Activated CD4-positive, alpha-beta T cell treated with anti-CD3 and anti-CD28 coated beads, Interleukin-2, amount 10 ng/mL, durations not matched to agents 7 days and 5 days (primary cell): ENCODE results near the gene GPR31. TPM values are rescaled to one million over a fixed set of nuclear protein-coding genes. Genes with fewer than 3 reads are reported as not detected.

Source experiments
- CTCF ChIA-PET: fragments of 350-600 bp; sonication (Branson Sonifier 250); formaldehyde crosslinking; loops from one replicate; lab custom pipeline; 2021; ENCODE audit warnings: antibody characterized with exemption; lab: Charles Lee
- POLR2A ChIA-PET: fragments of 350-600 bp; sonication (Branson Sonifier 250); formaldehyde crosslinking; loops from one replicate; lab custom pipeline; 2021; ENCODE audit warnings: antibody characterized with exemption; lab: Charles Lee
- DNase-seq: peaks from one replicate; pipeline ENCODE4 v3.0.0-alpha.2; 2020
- H3K27ac Mint-ChIP-seq: one replicate; pipeline ENCODE4 v1.8.0; 2021; ENCODE audit warnings: mild to moderate bottlenecking, moderate library complexity, mixed read lengths
- H3K27me3 Mint-ChIP-seq: one replicate; pipeline ENCODE4 v1.8.0; 2021; ENCODE audit warnings: mixed read lengths
- H3K36me3 Mint-ChIP-seq: one replicate; pipeline ENCODE4 v1.8.0; 2021; ENCODE audit warnings: low read depth, mixed read lengths
- H3K4me1 Mint-ChIP-seq: one replicate; pipeline ENCODE4 v1.8.0; 2021; ENCODE audit warnings: mixed read lengths
- H3K4me3 Mint-ChIP-seq: one replicate; pipeline ENCODE4 v1.8.0; 2021; ENCODE audit warnings: mild to moderate bottlenecking, moderate library complexity, mixed read lengths
- H3K9me3 Mint-ChIP-seq: one replicate; pipeline ENCODE4 v1.8.0; 2021; ENCODE audit warnings: mixed read lengths
- total RNA-seq, 2 experiments: library from RNA; stranded (reverse); gene quantifications; one replicate each; pipeline ENCODE4 v1.2.3, GENCODE V29; 2021

Gene GPR31
- total RNA-seq, 2 experiments from 2014 or later: not detected

GRCh38 chr6:167119670-167120582, 37.9 kb downstream of the GPR31 start:
- H3K9me3 Mint-ChIP-seq: no peaks in the 10 kb centered on the region
- ChIA-PET POLR2A (interaction anchor here (1.0 kb wide), 1 partner anchor 32 kb away, joined by 4 read pairs; no protein-coding TSS in a partner anchor), CTCF (interaction anchor here (0.6 to 0.7 kb wide), 2 partner anchors 9 to 22 kb away, joined by 3 read pairs; no protein-coding TSS in a partner anchor)
- no peak overlapping the region for H3K4me3 Mint-ChIP-seq
- peaks cover 35% of the 10 kb centered on the region for H3K4me1 Mint-ChIP-seq
- no peaks in the 10 kb centered on the region for H3K27me3 Mint-ChIP-seq
- H3K27ac Mint-ChIP-seq: peak overlapping the region; percentile 64
- DNase-seq: peak; percentile 30
- no peaks in the 10 kb centered on the region for H3K36me3 Mint-ChIP-seq

- ChIA-PET POLR2A (no interaction called here), CTCF (no interaction called here)
- no peak for DNase-seq
- Mint-ChIP-seq H3K9me3 (no peaks in the 10 kb centered on the region), H3K27me3 (no peaks in the 10 kb centered on the region), H3K27ac (peak overlapping the region; percentile 64), H3K4me1 (peaks cover 35% of the 10 kb centered on the region), H3K4me3 (peak overlapping the region; percentile 31), H3K36me3 (no peaks in the 10 kb centered on the region)
Observed at GRCh38 chr6:167118839-167119238, 38.9 kb downstream of the GPR31 start.

GRCh38 chr6:167118006-167118405, 39.8 kb downstream of the GPR31 start:
- POLR2A ChIA-PET: no interaction called here
- Mint-ChIP-seq H3K27me3 (no peaks in the 10 kb centered on the region), H3K9me3 (no peaks in the 10 kb centered on the region), H3K36me3 (no peaks in the 10 kb centered on the region), H3K4me1 (peaks cover 32% of the 10 kb centered on the region), H3K27ac (no peak overlapping the region), H3K4me3 (no peak overlapping the region)
- DNase-seq: no peak
- CTCF ChIA-PET: no interaction called here

GRCh38 chr6:167116838-167117228, 40.9 kb downstream of the GPR31 start:
- Mint-ChIP-seq H3K27ac (no peak overlapping the region), H3K4me3 (no peak overlapping the region), H3K9me3 (no peaks in the 10 kb centered on the region), H3K36me3 (no peaks in the 10 kb centered on the region), H3K27me3 (no peaks in the 10 kb centered on the region), H3K4me1 (peaks cover 29% of the 10 kb centered on the region)
- POLR2A ChIA-PET: no interaction called here
- CTCF ChIA-PET: no interaction called here
- DNase-seq: no peak

- H3K4me3 Mint-ChIP-seq: no peak overlapping the region
- CTCF ChIA-PET: no interaction called here
- H3K36me3 Mint-ChIP-seq: no peaks in the 10 kb centered on the region
- peaks cover 23% of the 10 kb centered on the region for H3K4me1 Mint-ChIP-seq
- no peaks in the 10 kb centered on the region for H3K27me3 Mint-ChIP-seq
- H3K9me3 Mint-ChIP-seq: no peaks in the 10 kb centered on the region
- POLR2A ChIA-PET: no interaction called here
- no peak overlapping the region for H3K27ac Mint-ChIP-seq
- no peak for DNase-seq
Observed at GRCh38 chr6:167116109-167116837, 41.5 kb downstream of the GPR31 start.

GRCh38 chr6:167115054-167115453, 42.7 kb downstream of the GPR31 start:
- peaks cover 23% of the 10 kb centered on the region for H3K4me1 Mint-ChIP-seq
- H3K27ac Mint-ChIP-seq: no peak overlapping the region
- ChIA-PET CTCF (no interaction called here), POLR2A (no interaction called here)
- no peak overlapping the region for H3K4me3 Mint-ChIP-seq
- no peak for DNase-seq
- H3K27me3 Mint-ChIP-seq: peaks cover 4% of the 10 kb centered on the region
- no peaks in the 10 kb centered on the region for H3K9me3 Mint-ChIP-seq
- no peaks in the 10 kb centered on the region for H3K36me3 Mint-ChIP-seq

GRCh38 chr6:167113935-167114910, 43.6 kb downstream of the GPR31 start:
- H3K9me3 Mint-ChIP-seq: no peaks in the 10 kb centered on the region
- peak overlapping the region; percentile 10 for H3K4me3 Mint-ChIP-seq
- H3K27me3 Mint-ChIP-seq: peaks cover 4% of the 10 kb centered on the region
- H3K4me1 Mint-ChIP-seq: peaks cover 15% of the 10 kb centered on the region
- no peak for DNase-seq
- ChIA-PET POLR2A (no interaction called here), CTCF (interaction anchor here (0.5 to 0.8 kb wide), 2 partner anchors 24 to 327 kb away, joined by 3 read pairs; no protein-coding TSS in a partner anchor)
- peak overlapping the region; percentile 60 for H3K27ac Mint-ChIP-seq
- no peaks in the 10 kb centered on the region for H3K36me3 Mint-ChIP-seq

- ChIA-PET CTCF (no interaction called here), POLR2A (no interaction called here)
- Mint-ChIP-seq H3K4me1 (peaks cover 7% of the 10 kb centered on the region), H3K4me3 (peak overlapping the region; percentile 59), H3K27me3 (peaks cover 4% of the 10 kb centered on the region), H3K9me3 (no peaks in the 10 kb centered on the region), H3K36me3 (no peaks in the 10 kb centered on the region), H3K27ac (no peak overlapping the region)
- DNase-seq: no peak
Observed at GRCh38 chr6:167113047-167113754, 44.6 kb downstream of the GPR31 start.

GRCh38 chr6:167112421-167112820, 45.4 kb downstream of the GPR31 start:
- POLR2A ChIA-PET: no interaction called here
- Mint-ChIP-seq H3K27ac (no peak overlapping the region), H3K27me3 (peaks cover 4% of the 10 kb centered on the region), H3K4me3 (peak overlapping the region; percentile 59), H3K9me3 (no peaks in the 10 kb centered on the region), H3K4me1 (peaks cover 7% of the 10 kb centered on the region), H3K36me3 (no peaks in the 10 kb centered on the region)
- DNase-seq: no peak
- CTCF ChIA-PET: no interaction called here

- Mint-ChIP-seq H3K27me3 (peaks cover 4% of the 10 kb centered on the region), H3K4me3 (peak overlapping the region; percentile 17), H3K9me3 (no peaks in the 10 kb centered on the region), H3K4me1 (peaks cover 7% of the 10 kb centered on the region), H3K27ac (no peak overlapping the region), H3K36me3 (no peaks in the 10 kb centered on the region)
- no peak for DNase-seq
- POLR2A ChIA-PET: no interaction called here
- CTCF ChIA-PET: no interaction called here
Observed at GRCh38 chr6:167111597-167111996, 46.2 kb downstream of the GPR31 start.

GRCh38 chr6:167109651-167110050, 48.1 kb downstream of the GPR31 start:
- no peak for DNase-seq
- ChIA-PET POLR2A (no interaction called here), CTCF (interaction anchor here (0.9 kb wide), 1 partner anchor 225 kb away, joined by 3 read pairs; no protein-coding TSS in a partner anchor)
- H3K27me3 Mint-ChIP-seq: peaks cover 4% of the 10 kb centered on the region
- H3K9me3 Mint-ChIP-seq: peaks cover 3% of the 10 kb centered on the region
- H3K4me1 Mint-ChIP-seq: peaks cover 7% of the 10 kb centered on the region
- H3K36me3 Mint-ChIP-seq: no peaks in the 10 kb centered on the region
- no peak overlapping the region for H3K27ac Mint-ChIP-seq
- H3K4me3 Mint-ChIP-seq: no peak overlapping the region

- POLR2A ChIA-PET: no interaction called here
Observed at GRCh38 chr6:167108278-167108677, 49.5 kb downstream of the GPR31 start.

More at GRCh38 chr6:167108278-167108677, 49.5 kb downstream of the GPR31 start:
- Mint-ChIP-seq H3K4me1 (peaks cover 8% of the 10 kb centered on the region), H3K9me3 (peaks cover 3% of the 10 kb centered on the region), H3K36me3 (no peaks in the 10 kb centered on the region), H3K27ac (no peak overlapping the region), H3K4me3 (no peak overlapping the region), H3K27me3 (peaks cover 4% of the 10 kb centered on the region)
- DNase-seq: no peak
- CTCF ChIA-PET: no interaction called here
